HG02943 (cell line): Measurements from ENCODE around the gene OSBPL10.

Source experiments
- ATAC-seq: cut with Tn5 transposase; IDR thresholded peaks from one replicate; pipeline ENCODE4 v1.9.1; 2021; ENCODE audit warnings: mild to moderate bottlenecking, low read depth, moderate library complexity; ENCODE audit not compliant: unreplicated experiment

OSBPL10 gene

GRCh38 chr3:31927811-31928210 is 53.3 kb downstream of the OSBPL10 start:
- ATAC-seq, result no peak

GRCh38 chr3:31926543-31926942 is 54.5 kb downstream of the OSBPL10 start:
- no peak for ATAC-seq

GRCh38 chr3:31925271-31925630 is 55.8 kb downstream of the OSBPL10 start:
- ATAC-seq, result no peak

- ATAC-seq, result no peak
Observed at GRCh38 chr3:31924610-31925270, 56.3 kb downstream of the OSBPL10 start.

GRCh38 chr3:31922962-31923361 is 58.1 kb downstream of the OSBPL10 start:
- ATAC-seq, result no peak

- ATAC-seq, result no peak
Observed at GRCh38 chr3:31921837-31922236, 59.2 kb downstream of the OSBPL10 start.

GRCh38 chr3:31920310-31920709 is 60.8 kb downstream of the OSBPL10 start:
- no peak for ATAC-seq

- ATAC-seq, result no peak
Observed at GRCh38 chr3:31919528-31919927, 61.5 kb downstream of the OSBPL10 start.

- peak; percentile 78 for ATAC-seq
Observed at GRCh38 chr3:31918179-31919150, 62.6 kb downstream of the OSBPL10 start.

- ATAC-seq, result peak; percentile 59
Observed at GRCh38 chr3:31917303-31918005, 63.6 kb downstream of the OSBPL10 start.

- ATAC-seq, result no peak
Observed at GRCh38 chr3:31911643-31912042, 69.4 kb downstream of the OSBPL10 start.

GRCh38 chr3:31911124-31911523 is 69.9 kb downstream of the OSBPL10 start:
- ATAC-seq, result no peak

GRCh38 chr3:31909455-31909854 is 71.6 kb downstream of the OSBPL10 start:
- no peak for ATAC-seq

GRCh38 chr3:31908391-31909097 is 72.5 kb downstream of the OSBPL10 start:
- ATAC-seq, result peak; percentile 92

GRCh38 chr3:31906182-31906581 is 74.9 kb downstream of the OSBPL10 start:
- ATAC-seq, result no peak

GRCh38 chr3:31903686-31904431 is 77.2 kb downstream of the OSBPL10 start:
- no peak for ATAC-seq

- no peak for ATAC-seq
Observed at GRCh38 chr3:31900583-31900982, 80.5 kb downstream of the OSBPL10 start.

GRCh38 chr3:31896648-31897433 is 84.2 kb downstream of the OSBPL10 start:
- no peak for ATAC-seq

- ATAC-seq, result no peak
Observed at GRCh38 chr3:31896026-31896425, 85.0 kb downstream of the OSBPL10 start.
